ENCODE measurements around the gene JPH3.
A peak's percentile ranks its signal among the peaks of the same experiment; 100 is the strongest.

Gene JPH3

DNA sequence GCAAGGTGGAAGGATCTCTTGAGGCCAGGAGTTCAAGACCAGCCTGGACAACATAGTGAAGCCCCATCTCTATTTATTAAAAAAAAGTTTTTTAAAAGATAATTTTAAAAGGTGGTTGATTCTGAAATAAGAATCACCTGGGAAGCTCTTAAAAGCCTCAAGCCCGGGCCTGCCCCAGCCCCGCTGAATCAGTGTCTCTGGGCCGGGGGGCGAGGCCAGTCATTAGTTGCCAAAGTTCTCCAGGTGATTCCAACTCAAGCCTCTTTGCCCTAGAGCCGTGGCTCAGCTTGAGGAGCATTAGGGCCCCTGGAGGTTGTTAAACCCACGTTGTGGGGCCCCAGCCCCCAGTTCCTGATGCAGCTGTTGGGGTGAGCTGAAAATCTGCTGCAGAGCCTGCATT, 24.6 kb downstream of the JPH3 start:
- no peak for DNase-seq (ENCODE audit: low read depth)

DNA sequence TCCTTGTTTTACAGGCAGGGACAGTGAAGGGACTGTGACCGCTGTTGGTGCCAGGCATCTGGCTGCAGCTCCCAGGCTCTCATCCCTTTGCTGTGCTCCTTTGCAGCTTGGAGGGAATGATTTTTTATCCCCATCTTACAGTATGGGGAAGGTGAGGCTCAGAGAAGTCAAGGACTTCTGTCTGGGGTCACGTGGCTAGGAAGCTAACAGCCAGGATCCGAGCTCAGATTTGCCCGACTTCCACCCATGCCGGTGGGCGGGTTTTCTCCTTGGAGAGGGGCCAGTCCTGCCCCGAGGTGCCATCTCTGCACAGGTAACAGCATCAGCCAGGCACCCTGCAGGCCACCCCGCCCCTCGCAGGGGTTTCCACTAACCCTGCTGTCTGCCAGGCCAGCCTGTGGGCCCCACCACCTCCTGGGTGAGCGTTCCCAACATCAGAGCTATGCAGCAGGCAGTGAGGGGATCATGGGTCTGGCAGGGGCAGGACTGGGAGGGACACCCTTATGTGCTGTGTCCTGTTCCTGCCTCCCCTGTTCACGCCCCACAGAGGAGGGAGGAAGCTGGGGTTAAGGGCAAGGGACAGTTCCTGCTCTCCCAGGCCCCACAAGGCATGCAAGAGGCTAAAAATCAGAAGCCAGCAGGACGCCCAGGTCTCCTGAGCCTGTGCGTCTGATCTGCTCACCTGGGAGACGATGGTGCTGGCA, 25.4 kb downstream of the JPH3 start:
- no peak for DNase-seq (ENCODE audit: low read depth)

DNA sequence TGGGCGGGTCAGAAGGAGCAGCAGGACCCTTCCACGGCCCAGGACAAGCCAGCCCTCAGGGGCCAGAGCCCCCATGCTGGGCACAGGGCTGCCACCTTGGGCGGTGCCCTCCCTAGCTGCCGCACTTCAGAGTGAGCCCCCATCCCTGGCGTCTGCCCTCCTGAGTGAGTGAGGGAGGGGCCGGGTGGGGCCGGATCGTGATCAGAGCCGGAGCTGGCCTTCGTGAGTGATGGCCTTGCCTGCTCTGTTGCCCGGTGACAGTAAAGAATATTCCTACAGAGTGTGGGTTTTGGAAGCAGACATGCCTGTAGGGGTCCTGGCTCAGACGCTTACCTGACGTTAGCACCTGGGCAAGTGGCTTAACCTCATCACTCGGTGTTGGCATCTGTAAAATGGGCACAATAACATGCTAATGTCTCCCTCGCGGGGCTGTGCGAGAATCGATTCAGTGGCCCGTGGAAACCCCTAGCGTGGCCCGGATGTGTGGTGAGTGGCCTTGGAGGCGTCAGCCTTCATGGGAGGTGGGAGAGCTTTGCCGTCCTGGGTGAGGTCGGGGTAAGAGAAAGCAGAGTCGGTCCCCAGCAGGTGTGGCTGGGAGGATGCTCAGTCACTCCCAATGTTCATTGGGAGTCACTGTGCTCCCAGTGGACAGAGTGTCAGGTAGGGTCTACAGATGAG, 26.1 kb downstream of the JPH3 start:
- no peak for DNase-seq (ENCODE audit: low read depth)

DNA sequence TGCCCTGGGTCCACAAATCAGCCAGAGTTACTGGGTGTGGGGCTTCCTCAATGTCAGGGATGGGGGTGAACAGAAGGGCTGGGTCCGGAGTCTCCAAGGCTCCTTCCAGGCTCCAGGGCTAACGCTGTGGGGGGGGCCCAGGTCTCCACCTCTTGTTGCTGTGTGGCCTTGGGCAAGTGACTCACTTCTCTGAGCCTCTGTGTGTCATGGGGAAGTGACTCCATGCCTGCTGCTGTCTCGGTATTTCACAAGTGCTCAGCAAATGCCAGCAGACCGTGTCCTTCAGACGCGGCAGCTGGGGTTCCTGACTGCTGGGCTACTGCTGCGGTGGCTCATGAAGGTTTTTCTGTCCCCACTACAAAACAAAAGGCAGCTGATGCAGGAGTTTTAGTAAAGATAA, 26.6 kb downstream of the JPH3 start:
- no peak for DNase-seq (ENCODE audit: low read depth)

DNA sequence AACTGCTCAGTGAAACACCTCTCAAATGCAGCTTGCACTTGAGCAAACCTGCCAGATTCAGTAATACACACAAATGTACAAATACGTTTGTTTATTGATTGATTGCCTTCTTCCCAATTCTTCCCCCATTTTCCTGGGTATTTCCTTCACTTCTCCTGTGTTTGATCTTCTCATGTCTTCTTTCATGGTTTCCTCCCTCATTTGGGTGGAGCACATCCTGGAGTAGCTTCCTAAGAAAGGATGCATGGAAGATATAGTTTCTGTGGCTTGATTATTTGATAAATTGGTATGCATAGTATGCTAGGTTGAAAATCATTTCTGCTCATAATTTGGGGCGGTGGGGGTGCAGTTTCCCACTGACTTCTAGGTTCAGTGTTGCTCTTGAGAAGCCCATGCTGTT, 28.8 kb downstream of the JPH3 start:
- no peak for DNase-seq (ENCODE audit: low read depth)

DNA sequence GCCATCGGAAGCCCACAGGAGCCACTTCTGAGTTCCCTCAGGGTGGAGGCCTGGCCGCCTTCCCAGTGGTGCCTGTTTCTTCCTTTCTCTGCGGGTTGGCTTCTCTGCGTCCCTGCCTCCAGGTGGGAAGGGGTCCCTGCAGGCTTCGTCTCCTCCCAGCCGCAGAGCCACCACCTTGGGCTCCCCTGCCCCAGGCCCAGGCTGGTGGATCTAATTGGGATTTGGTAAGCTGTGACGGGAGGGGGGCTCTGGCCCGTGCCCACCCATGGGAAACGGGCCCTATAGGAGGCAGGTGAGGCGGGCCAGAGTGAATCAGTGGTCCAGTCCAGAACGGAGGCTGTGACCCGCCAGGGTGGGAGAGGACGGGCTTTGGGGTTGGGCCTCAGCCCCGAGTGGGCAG, 32.1 kb downstream of the JPH3 start:
- DNase-seq (ENCODE audit: low read depth): no peak

DNA sequence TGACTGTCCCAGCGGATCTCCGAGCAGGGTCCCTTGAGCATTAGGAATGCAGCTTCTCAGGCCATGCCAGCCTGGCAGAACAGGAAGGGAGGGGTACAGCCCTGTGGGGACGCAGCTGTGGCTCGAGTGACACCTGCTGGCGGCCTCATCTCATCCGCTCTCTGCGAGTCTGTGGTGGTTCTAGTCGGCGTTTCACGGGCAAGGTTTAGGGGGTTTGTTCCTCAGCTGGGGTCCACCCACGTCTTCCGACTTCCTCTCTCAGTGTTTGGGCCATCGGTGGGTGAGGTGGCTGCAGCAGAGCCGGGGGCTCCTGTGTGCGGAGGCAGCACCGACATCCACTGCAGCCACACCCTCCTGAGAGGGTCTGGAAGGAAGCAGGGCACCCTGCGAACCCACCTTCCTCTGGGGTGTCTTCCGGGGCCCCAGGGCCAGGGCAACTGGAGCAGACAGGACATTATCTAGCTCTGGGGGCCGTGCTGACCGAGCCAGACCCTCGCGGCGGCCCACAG, 33.3 kb downstream of the JPH3 start:
- DNase-seq (ENCODE audit: low read depth): peak; percentile 42

DNA sequence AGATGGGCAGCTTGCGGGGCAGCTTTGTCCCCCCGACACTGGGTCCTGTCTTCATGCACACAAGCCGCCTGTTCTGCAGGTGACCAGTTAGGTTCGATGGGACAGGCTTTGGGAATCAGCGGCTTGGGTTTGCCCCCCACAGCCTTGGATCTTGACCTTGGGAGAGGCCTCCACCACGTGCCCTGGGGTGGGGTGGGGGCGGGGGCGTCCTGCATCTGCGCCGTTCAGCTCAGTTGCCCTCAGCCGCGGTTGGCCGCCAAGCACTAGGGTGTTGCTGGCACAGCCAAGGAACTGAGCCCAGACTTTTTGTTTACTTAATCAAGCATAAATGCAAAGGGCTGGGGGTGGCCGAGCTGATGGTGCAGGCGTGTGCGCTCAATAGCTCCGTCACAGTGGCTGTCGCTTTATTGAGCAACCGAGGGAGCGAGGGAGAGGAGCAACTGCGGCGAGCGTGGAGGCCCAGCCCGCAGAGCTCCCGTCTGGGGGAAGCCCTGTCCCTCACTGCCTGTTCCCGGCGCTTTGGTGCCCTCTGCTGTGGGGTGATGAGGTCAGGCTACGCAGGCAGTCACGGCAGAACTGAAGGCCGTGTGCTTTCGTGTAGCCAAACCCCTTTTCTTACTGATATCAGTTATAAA, 33.9 kb downstream of the JPH3 start:
- DNase-seq (ENCODE audit: low read depth): peak; percentile 42

DNA sequence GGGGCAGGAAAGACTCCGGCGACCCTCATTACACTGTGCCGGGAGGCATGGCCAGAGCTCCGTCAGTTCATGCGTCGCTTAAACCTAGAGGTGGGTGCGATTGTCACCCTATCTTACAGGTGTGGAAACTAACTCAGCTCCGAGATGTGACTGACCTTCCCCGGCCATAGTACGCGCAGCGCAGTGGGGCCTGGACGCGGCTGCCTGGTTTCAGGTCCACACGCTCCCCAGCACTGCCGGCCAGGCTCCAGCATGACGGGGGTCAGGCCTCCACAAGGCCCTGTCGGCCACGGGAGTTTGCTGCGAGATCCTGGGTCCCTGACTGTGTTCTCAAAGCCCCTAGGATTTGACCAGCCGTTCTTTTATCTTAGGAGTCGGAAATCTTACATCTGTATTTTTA, 34.4 kb downstream of the JPH3 start:
- no peak for DNase-seq (ENCODE audit: low read depth)

DNA sequence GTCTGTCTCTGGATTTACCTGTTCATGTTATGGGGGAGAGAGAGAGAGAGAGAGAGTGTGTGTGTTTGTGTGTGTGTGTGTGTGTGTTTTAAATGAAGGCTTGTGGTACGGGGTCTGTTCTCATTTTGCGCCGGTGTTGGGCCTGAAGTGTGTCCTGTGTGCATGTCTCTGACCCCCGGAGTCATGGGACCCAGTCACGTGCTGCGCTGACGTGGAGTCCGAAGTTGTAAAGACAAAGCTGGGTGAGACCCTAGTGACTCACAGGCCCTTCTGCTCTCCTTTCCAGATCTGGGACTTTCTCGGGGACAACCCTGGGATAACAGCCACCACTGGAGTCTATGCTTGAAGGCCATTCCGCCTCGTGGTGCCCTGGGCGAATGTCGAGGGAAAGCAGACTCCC, 35.0 kb downstream of the JPH3 start:
- DNase-seq (ENCODE audit: low read depth): no peak

DNA sequence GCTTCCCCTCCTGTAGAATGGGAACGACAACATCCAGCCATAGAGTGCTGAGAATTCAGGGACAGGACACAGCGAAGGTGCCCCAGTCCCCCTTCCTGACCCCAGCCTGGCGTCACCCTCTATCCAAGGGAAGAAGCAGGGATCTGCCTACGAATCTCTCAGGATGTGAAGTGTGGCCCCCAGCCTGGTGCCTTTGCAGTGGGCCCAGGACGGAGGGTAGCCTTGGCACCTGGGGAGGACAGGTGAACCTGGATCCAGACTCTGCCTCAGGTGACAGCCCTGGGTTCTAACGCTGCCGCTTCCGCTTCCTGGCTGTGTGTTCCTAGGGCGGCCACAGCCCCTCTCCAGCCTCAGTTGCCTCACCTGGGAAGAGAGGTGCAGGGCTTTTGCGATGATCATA, 36.4 kb downstream of the JPH3 start:
- DNase-seq (ENCODE audit: low read depth): no peak

DNA sequence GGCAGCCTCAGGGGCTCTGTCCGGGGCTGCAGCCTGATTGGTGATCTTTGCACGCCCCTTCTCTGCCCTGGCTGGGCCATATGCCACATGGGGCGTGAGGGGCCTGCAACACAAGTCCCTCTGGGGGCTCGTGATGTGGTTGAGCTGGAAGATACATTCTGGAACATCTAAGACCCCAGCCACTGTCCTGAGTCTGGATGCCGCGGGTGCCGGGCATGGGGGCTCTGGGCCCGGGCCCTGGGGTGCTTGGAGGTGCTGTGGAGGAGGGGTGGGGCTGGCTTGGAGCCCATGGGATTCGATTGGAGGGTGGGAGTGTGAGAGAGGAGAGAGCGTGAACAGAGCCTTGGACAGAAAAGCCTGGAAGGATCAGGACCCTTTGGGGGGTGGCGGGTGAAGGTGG, 39.4 kb downstream of the JPH3 start:
- no peak for DNase-seq (ENCODE audit: low read depth)

DNA sequence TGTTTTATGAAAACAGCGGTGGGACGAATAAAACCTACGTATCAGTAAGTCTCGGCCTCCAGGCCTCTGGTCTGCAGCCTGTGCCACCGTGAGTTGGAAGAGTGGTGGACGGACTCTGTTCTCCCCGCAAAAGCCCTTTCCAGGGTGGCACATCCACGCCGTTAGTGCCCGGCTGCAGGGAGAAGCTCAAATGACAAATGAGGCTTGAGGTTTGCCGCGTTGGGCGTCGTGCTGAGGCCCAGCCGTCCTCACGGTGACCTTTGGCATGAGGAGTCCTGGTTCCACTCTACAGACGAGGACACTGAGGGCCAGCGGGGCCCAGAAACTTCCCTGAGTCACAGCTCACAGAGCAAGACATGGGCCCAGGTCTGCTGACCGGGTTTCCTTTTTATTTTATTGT, 40.2 kb downstream of the JPH3 start:
- no peak for DNase-seq (ENCODE audit: low read depth)

DNA sequence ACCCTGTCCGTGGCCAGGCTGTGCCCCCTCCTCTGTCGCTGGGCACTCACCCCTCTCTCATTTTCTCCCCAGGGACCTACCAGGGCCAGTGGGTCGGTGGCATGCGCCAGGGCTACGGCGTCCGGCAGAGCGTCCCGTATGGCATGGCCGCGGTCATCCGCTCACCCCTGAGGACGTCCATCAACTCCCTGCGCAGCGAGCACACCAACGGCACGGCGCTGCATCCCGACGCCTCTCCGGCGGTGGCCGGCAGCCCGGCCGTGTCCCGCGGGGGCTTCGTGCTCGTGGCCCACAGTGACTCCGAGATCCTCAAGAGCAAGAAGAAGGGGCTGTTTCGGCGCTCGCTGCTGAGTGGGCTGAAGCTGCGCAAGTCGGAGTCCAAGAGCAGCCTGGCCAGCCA, 41.9 kb downstream of the JPH3 start:
- no peak for DNase-seq (ENCODE audit: low read depth)

DNA sequence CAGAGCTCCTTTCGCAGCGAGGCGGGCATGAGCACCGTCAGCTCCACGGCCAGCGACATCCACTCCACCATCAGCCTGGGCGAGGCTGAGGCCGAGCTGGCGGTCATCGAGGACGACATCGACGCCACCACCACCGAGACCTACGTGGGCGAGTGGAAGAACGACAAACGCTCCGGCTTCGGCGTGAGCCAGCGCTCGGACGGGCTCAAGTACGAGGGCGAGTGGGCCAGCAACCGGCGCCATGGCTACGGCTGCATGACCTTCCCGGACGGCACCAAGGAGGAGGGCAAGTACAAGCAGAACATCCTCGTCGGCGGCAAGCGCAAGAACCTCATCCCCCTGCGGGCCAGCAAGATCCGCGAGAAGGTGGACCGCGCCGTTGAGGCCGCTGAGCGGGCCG, 42.3 kb downstream of the JPH3 start:
- no peak for DNase-seq (ENCODE audit: low read depth)

DNA sequence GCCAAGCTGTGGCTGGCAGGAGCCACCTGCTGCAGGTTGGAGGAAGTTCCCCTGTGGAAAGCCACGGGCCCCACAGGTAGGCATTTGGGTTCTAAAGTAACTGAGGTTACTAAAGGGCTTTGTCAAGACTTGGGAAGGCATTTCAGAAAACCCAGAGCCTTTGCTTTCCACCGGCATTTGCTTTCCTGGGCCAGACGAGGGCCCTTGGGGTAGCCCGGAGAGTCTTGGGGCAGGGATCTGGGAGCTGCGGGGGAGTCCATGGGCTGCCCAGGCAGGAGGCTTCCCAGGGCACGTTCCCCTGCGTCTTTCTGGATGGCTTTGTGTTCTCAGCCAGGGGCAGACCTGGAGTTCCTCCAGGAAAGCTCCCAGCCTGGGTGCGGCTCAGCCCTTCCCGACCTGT, 43.5 kb downstream of the JPH3 start:
- DNase-seq (ENCODE audit: low read depth): no peak

DNA sequence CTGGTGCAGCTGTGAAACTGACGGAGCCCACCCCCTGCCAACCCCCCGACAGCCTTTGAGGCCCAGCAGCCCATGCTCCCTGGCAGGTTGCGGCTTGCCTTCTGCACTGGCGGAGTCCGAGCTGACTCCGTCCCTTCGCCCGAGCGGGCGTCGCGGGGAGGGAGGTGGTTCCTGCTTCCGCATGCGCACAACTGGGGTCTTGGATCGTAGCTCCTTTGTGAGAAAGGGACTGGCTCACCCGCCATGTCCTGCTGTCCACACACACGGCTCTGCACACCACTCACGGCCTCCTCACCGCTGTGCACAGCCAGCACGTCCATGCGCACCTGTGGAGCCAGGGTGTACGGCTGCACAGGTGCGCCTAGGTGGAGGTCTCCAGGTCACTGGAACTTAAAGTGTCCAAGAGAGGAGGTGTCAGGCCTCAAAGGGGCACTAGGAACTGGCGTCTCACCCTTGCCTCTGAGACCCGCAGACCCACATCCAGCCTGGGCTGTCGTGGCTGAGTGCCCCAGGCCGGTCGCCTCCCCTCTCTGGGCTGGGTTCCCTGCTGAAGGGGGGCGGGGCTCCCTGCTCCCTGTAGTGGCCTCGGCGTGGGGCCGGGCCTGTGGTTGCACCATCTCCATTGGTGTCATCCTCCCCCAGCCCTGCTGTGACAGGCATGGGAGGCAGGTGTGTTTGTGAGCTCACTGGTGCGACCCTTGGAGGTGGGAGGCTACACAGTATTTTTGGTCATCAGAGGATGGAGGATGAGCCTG, 45.3 kb downstream of the JPH3 start:
- DNase-seq (ENCODE audit: low read depth): no peak

DNA sequence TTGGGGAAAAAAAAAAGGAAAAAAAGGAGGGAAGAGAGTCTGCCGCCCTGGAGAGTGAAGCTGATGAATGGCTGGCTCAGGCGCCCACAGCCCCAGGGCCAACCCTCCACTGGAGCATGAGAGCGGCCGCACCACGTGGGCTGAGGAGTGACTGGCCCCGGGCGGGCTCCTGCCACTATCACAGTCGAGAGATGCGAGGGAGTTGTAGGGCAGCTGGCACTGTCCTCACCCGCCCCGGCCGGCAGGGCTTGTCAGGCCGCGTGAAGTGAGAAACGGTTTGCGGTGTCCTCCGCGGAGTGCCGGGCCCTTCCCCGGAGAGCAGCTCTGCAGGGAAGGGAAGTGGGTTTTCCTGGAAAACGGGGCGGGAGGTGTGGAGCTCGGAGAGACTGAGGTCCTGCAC, 45.9 kb downstream of the JPH3 start:
- no peak for DNase-seq (ENCODE audit: low read depth)

DNA sequence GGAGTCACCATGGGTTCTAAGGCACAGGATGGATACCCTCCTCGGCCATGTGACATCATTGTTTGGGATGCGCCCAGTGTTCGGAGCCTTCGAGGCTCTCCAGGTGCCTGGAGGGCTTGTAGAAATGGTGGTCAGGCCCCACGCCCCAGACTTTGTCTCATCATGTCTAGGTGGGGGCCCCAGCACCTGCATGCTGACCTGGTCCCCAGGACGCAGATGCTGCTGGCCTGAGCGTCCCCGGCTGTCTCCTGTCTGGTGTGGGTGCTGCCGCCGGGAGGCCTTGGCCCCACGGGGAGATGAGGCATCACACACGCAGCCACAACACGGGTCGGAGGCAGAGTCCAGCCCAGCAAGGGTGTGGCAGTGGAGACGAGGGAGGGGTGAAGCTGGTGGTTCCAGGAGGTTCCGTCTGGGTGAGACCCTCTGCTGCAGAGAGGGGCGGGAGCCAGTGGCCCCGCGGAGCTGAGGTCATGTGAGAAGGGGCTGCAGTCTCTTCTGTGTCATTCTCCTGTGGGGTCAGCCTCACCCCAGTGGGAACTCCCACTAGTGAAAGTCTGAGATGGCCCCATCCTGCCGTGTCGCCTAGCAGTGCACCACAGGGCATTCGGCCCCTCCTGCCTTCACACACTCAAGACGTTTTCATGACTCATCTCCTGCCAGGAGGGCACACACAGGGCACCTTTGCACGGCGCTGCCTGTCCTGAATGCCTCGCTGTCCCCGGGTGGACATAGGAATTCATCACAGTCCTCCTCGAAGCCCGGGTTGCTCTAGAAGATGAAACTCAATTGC, 46.6 kb downstream of the JPH3 start:
- no peak for DNase-seq (ENCODE audit: low read depth)

DNA sequence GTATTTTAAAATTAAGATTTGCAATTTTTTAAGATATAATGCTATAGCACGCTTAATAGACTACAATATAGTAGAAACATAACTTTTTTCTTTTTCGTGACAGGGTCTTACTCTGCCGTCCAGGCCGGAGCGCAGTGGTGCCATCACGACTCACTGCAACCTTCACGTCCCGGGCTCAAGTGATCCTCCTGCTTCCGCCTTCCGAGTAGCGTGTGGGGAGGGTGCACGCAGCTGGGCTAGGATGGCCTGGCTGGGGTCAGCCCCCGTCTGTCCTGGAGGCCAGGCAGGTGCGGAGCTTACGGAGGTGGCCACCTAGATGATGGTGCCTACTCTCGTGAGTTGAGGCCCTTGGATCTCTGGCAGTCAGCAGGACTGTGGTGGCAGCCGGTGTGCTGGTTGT, 50.1 kb downstream of the JPH3 start:
- no peak for DNase-seq (ENCODE audit: low read depth)

DNA sequence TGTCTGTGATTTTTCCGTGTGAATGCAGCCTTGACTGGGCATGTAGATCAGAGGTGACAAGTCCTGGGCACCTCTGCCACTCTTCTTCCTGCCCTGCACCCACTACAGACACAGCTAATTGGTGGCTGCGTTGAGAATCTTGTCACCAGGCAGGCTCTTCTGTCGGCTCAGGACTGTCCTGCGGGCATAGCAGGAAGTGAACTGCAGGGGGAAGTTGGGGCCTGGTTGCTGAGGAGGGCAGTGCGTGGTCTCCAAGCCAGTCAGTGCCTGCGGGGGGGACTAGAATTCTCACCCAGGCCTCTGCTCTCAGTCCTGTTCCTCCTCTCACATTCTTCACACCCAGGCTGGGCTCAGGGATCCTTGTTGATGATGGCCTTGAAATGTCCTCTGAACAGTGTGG, 50.5 kb downstream of the JPH3 start:
- no peak for DNase-seq (ENCODE audit: low read depth)

DNA sequence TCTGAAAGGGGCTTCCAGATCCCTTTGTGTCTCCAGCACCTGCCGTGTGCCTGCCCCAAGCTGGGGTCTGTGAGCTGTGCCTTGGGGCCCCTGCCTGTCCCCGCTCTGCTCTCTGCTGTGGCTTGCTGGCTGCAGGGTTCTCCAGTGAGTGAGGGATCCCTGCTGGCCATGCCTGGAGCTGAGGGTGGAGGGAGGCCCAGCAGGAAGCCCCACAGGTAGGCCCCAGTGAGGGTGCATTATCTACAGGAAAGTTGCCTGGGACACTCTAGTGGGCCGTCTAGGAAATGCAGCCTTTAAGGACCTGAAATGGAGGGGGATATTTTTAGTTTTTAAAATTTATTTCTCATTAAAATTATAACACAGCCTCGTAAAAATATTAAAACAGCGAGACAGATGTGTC, 50.9 kb downstream of the JPH3 start:
- no peak for DNase-seq (ENCODE audit: low read depth)

Measured in stimulated activated CD8-positive, alpha-beta memory T cell treated with anti-CD3 and anti-CD28 coated beads, Interleukin-15, amount 100 ng/mL, for 24 hours (primary cell).